Ramos (cell line): Measurements from ENCODE around the gene SLC23A2.
"Not testable (repeated sequence)": the region's sequence is repeated elsewhere in the genome, so short reads cannot be mapped to it uniquely, and the experiment has no call there.

Experiments used
- in situ Hi-C: fragments of 300-500 bp; cut with MboI; formaldehyde crosslinking; loops from one replicate; pipeline ENCODE4 v1.14.3; 2022; ENCODE audit warnings: low sequenced_read_pairs; ENCODE audit not compliant: unreplicated experiment

The SLC23A2 gene

DNA sequence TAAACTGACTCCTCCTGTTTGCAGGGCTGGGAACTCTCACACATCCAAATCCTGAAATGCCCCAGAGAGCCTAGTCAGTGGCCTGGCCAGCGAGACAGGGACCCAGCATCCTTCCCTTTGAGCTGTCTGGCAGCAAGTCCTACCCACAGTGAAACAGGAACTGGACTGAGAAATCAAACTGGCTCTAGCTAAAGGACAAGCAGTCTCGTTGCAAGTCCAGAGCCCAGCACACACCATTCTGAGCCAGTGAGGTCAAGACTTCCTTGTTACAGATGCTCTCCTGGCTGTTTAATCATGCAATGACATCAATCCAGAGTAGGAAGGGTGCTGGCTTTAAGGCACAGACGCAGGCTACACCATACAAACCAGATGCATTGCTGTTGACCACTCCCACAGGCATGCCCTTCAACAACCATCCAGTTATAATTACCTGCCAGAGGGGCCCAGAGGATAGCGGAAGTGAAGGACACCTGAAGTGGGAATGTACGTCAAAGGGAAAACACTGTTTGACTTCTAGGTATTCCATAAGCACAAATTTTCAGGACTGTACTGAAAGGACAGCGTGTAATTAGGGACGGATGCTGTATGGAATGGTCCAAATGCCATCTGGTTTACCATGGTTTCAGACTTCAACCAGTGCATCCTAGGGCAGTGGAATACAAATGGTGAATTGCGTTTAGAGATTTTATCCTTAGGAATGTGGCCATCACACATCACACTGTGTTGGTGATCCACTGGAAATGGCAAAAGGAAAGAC lies 114.4 kb downstream of the SLC23A2 start:
- in situ Hi-C loops = no loop called here

DNA sequence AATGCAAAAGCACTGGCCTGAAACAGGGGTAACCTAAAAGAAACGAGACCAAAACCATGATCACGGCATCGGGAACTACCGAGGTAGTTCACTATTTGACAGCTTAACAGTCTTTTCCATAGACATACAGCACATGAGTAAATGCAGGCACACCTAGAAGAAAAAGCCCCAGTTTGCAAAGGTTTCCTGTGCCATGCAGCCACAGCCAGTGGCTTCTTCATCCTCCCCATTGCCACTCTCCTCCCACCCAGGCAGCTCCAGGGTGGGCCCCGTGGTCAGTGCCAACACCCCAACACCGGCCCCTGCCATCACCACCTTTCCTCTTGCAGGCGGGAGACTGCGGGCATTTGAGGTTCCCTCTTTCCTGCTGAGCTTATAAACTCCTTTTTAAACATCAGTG lies 115.4 kb downstream of the SLC23A2 start:
- in situ Hi-C loops = no loop called here

DNA sequence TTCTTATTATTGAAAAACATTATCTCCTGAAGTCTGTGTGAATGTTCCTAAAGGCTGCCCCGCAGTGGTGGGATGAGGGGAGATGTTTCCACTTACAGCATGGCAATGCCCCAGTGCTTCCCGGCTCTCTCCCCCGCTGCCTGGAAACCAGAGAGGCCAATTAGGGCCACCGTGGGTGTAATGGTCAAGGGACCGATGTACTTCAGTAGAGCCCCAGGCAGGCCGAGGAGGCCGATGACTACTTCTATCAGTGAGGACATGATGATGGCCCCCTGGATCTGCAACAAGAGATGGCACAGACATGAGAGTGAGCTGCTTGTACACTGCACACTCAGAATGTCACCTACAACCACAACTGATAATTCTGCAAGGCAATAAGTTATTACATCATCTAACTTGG lies 117.8 kb downstream of the SLC23A2 start:
- in situ Hi-C loops = no loop called here

DNA sequence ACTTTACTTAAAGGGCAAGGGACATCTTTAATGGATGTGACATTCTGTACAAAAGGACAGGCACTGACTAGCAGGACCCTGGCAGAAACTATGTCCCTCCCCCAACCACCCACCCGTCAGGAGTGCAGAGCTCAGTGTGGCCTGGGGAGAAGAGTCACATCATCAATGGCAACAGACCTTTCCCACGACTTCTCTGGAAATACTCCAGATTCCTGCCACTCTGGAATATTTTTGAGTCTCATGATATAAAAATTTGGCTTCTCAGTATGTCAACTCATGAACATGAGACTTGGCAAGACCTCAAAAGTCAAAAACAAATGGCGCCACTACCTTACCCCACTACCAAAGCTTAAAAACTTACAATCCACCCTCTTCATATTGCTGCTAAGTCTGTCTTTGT lies 118.3 kb downstream of the SLC23A2 start:
- in situ Hi-C loops = no loop called here

DNA sequence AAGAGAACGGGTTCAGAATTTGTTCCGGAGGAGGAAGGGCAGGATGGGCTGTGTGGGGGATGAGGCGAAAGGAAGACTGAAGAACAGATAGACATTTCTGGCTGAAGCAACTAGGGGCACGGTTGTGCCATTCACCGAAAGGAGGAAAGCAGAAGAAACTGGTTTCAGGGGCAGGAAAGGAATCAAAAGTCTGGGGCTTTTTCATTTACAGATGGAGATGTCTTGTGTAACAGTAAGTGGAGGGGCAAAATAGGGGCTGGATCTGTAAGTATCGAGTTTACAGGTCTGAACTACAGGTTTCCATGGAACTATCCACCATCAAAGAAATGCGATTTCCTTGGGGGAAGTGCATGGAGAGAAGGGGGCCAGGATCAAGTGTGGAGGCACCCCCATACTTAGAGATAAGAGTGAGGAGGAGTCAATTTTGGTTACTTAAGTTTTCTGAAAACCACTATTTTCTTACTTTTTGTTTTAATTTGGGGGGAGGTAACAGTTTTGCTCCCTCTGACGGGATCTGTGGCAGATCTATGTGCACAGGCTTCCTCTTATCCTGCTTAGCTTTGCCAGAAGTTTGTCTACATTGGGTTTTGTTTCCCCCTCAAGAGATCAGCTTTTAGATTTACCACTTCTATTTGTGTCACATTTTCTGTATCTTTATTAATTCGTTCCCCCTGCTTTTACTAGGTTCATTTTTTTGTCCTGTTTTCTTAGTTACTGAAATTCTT lies 120.1 kb downstream of the SLC23A2 start:
- in situ Hi-C loops = no loop called here

DNA sequence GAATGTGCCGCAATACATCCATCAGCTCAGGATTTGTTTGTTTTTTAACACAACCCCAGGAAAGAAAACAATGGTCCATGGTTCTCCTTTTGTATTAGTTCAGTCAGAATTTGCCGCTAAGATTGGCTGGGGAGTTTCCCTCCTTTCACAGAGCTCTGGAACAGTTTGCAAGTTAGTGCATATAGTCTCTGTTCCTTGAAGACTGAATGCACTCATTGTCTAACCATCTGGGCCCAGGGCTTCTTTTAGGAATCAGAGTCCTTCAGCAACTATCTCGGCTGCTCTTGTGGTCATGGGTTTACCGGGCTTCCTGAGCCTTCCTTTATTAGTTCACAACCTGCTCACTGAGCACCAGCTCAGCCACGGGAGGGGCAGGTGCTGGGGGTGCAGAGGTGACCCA lies 121.3 kb downstream of the SLC23A2 start:
- in situ Hi-C loops = no loop called here

DNA sequence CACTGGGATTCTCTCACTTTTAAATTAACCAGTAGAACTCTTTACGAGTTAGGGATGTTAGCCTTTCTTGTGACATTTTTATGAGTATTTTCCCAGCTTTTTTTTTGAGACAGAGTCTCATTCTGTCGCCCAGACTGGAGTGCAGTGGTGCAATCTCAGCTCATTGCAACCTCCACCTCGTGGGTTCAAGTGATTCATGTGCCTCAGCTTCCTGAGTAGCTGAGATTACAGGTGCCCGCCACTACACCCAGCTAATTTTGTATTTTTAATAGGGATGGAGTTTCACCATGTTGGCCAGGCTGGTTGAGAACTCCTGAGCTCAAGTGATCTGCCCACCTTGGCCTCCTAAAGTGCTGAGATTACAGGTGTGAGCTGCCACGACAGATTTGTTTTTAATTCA lies 123.2 kb downstream of the SLC23A2 start:
- in situ Hi-C loops = not testable (repeated sequence)

DNA sequence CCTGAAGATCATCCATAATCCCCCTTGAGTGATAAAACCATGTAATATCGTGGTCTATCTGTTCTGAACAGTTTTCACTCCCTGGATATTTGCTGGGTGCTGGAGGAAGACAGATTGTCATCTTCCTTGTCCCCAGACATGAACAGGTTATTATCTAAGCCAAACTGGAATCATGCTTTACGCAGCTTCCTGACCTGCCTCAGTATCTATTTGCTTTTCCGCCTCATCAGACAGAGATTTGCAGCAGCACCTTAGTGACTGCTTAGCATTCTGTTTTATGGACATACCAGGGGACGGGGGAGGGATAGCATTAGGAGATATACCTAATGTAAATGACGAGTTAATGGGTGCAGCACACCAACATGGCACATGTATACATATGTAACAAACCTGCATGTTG lies 124.6 kb downstream of the SLC23A2 start:
- in situ Hi-C loops = no loop called here

DNA sequence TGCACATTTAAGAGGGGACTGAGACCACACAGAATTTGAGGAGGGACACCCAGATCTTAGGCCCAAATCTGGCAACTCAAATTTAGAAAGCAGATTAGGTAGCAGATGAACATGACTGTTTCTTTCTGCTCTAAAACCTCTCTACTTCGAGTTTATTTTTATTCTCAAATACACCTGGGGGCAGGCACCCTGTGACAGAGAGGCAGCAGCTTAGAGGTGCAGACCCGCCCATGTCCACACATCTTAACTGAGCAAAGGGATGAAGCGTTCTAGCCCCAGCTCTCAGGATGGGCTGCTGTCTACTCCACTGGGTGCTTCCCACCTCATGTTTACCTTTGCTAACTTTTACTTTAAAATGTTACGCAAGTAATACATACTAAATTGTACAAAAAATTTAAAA lies 125.0 kb downstream of the SLC23A2 start:
- in situ Hi-C loops = no loop called here

DNA sequence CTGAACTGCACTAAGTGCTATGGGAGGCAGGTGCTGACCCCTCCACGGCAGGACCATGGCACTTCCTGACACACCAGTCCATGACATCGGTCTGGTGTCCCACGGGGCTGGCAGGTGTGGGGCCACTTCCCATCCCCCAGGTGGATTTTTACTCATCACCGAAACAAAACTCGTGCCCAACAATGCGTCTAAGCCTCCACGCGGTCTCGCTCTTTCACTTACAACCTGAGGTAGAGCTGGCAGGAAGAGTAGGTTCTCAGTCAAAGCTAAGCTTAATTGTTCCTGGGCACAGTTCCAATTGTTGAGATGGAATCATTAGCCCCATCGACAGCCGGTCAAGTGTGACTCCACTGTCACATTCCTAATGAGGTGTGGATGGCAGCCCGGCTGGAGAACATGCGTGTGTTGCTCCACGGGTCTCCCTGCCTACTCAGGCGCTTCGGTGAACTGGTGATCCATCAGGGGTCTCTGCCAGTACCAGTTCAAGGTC lies 125.7 kb downstream of the SLC23A2 start:
- in situ Hi-C loops = no loop called here

DNA sequence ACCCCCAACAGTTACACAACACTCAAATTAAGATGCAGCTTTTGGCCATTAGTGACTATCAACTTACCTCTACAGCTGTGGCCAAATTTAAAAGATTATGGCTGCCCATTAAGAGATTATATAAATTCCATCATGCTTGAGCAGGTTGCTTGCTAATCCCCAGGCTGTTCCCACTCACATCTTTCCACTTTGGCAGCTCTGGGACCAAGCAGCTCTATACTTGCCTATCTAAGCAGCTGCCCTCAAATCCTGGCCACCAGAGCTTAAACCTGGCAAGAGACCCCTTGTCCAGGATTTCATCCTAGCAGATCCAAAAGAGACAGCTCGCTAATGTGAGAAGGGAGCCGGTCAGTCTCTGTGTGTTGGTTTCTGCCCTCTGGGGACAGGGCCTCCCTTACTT lies 127.9 kb downstream of the SLC23A2 start:
- in situ Hi-C loops = no loop called here

DNA sequence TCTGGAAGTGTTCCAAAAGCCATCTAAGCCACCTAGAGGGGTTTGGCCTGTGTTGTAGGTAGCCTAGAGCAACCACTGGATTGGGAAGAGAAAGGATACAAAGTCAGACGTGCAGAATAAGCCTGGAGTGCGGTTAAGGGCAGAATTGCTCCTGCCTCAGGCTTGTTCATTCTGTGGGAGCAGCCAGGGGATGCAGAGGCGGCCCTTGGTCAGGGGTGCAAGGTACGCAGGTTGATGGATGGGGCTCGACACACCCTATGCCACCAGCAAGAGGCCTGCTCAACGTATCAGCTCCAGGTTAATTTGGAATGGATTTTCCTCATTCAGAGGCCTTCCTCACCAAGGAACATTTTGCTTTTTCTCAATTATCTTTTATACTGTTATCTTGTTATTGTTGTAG lies 129.8 kb downstream of the SLC23A2 start:
- in situ Hi-C loops = no loop called here

DNA sequence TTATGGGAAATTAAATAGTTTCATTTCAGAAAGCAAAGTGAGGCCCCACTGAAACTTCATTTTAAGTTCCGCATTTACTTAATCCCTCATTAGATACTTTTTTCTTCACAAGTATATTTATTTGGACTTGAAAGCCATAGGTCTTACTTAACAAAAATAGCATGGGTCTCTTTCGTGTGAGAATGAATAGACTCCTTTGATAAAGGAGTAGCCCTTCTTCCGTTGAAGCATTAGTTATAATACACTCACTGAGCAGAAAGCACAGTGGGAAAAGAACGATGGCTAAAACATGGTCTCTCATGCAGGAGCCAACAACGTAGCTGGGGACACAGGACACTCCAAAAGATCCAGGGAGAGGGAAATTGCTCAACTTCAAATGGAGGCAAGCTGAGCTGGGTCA lies 130.4 kb downstream of the SLC23A2 start:
- in situ Hi-C loops = no loop called here

DNA sequence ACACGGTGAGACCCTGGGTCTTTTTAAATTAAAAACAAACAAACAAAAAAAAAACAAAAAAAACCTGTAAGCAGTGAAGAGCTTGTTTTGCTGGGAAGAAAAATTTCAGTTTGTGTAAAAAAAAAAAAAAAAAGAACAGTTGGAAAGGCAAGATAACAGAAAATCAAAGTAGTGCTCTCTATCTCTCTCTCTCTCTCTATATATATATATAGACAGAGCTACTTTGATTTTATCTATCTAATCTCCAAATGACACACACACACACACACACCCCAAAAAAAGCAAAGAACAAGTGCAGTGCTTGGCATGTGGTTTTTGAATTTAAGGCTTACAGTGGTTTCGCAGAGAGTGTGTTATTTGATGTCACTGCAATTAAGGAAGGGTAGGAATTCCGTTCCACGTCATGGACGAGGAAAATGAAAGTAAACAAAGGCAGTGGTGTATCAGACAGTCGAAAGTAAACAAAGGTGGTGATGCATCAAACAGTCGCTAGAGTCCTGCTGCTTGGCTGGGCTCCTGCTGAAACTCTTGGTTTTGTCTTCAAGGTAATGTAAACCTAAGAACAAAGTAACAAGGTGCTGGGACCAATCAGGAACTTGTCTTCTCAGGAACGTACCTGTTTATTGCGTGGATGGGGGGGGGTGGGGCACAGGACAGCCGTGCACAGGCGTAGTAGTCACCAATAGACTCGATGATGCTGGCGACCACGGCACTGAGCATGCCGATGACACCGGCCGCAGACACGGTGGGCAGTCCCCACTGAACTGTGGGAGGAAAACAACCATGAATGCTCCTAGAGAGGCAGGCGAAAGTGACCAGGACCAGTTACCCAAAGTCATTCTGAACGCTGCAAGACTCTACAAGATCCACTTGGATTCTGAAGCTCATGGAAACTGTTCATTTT lies 131.8 kb downstream of the SLC23A2 start:
- in situ Hi-C loops = no loop called here

DNA sequence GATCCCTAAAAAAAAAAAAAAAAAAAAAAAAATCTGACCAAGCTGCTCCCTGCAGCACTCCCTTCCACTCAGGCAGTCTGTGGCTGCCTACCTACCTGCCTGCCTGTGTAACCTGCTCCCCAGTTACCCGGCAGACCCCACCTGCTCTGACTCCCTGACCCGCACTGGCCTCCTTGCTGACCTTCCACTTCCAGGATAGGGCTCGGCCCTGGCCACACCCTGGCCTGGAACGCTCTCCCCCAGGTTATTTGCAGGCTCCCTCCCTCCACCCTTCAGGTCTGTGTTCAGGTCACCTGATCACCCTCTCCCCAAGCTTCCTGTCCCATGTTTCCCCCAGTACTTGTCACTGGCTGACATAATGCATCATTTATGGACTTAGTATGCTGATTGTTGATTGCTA lies 134.3 kb downstream of the SLC23A2 start:
- in situ Hi-C loops = no loop called here

DNA sequence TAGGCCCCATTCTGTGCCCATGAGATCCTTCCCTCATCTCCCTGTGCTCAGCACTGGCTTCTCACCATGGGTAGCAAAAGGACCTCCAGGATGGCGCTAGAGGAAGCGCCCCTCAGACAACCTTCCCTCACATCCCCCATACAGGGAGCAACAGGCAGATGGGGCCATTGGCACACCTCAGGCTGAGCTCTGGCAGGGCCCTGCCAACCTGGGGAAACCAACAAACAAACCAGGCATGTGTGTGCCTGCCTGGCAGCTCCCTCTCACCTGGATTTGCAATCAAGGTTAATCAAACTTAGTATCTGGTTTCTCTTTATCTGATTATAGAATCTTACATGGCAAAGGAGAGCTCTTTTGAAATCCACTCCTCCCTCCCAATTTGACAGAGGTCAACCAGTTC lies 134.9 kb downstream of the SLC23A2 start:
- in situ Hi-C loops = no loop called here

DNA sequence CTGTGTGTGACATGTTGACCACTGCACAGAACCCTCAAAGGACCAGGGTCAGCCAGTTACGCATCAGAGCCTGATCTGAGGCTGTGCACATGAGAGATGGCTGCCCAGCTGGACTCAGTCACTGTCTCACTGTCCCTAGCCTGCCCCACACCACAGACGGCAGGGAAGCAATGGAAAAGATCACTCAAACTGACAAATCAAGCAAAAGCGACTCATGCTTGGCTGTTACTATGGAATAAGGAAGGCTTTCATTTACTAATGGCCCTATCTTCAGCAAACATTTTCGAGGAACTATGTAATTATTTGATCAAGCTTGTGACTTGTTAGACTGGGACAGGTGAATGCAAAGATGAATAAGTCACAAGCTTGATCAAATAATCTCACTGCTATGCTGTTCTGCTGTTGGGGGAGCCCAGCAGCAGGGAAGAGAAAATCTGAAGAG lies 137.0 kb downstream of the SLC23A2 start:
- in situ Hi-C loops = no loop called here

DNA sequence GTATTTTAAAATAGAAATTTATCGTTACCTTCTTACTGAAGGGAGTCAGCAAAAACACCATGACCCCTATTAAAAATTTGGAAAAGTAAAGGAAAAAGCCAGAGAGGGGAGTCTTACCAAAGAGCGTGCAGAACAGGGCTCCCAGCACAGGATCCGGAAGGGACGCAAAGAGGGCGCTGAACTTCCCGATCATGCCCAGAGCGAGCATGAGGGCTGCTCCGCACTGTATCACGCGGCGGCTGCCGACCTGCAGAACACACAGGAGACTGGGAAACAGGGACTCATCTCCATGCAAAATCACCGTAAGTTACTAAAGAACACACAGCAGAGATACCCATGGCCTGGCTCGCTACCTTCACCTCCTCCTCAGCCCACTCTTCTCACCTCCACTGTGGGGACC lies 138.6 kb downstream of the SLC23A2 start:
- in situ Hi-C loops = no loop called here

DNA sequence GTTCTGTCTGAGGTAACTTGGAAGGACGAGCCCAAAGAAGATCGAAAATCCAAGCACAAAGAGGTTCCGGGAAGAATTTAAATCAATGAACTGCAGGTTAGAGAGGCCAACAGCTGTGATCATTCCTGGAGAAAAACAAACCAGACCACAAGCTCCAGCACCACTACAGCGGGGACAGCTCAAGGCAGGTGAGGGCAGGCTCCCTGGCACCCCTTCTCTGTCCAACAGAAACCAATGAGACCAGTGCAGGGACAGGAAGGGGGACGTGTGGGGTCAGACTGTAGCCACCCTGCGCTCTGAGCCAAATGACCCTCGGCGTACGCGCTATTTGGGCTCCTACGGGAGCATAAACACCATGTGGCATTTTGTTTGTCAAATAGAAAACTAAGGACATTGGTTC lies 139.3 kb downstream of the SLC23A2 start:
- in situ Hi-C loops = no loop called here

DNA sequence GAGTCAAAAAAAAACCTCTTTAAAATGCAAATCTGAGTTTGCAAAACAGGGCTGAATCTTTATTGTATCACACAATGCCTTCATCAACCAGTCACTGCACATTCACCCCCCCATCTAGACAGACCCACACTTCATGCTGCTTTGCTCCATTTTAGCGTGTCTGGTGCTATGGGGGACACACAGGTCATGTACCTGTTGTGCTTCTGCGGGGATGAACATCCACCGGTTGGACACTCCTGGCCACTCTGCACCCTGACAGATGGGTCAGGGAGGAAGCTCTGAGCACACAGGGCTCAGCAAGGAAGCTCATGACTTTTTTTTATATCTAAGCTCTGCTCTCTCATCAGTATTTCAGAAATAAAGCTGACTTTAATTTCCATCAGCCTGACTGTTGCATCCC lies 143.3 kb downstream of the SLC23A2 start:
- in situ Hi-C loops = no loop called here
